Endothelial cell of umbilical vein (primary cell): ENCODE data around the gene CEP170. TPM values are rescaled to one million over a fixed set of nuclear protein-coding genes. Genes with fewer than 3 reads are reported as not detected.

Experiments
- BruUV-seq: library from RNA; stranded (reverse); fragments of 400-500 nt; replicated peaks from 2 replicates; lab custom pipeline; 2021; lab: Mats Ljungman, UMichigan
- CTCF ChIA-PET: fragments of 300-600, 350-600 bp; sonication (Branson Sonifier 250); formaldehyde crosslinking; loops from one replicate; lab custom pipeline; 2021; ENCODE audit warnings: antibody characterized with exemption, inconsistent platforms; lab: Charles Lee
- POLR2A ChIA-PET: fragments of 300-600, 350-600 bp; sonication (Branson Sonifier 250); formaldehyde crosslinking; loops from one replicate; lab custom pipeline; 2021; ENCODE audit warnings: antibody characterized with exemption, inconsistent platforms; lab: Charles Lee
- DNase-seq: peaks from one replicate; pipeline ENCODE4 v3.0.0-alpha.2; 2011; ENCODE audit warnings: low read depth, low spot score
- FAIRE-seq: peaks from 2 replicates; lab custom pipeline; 2011; peaks lifted over from hg19 to GRCh38; lab: Jason Lieb, UNC
- H2AFZ ChIP-seq: 2 replicates; pipeline ENCODE4 v1.6.0; 2012; ENCODE audit warnings: low read depth, low read length, control low read depth, inconsistent platforms
- H3K27ac ChIP-seq: 2 replicates; pipeline ENCODE4 v1.5.1; 2011; ENCODE audit warnings: low read depth, mild to moderate bottlenecking, control low read depth, low read length, moderate library complexity; ENCODE audit not compliant: insufficient read depth
- H3K27me3 ChIP-seq, 2 experiments: 2 replicates each; pipeline versions ENCODE4 v1.6.0 to v1.6.1; 2011; ENCODE audit warnings: low read length in 2 of 2, mixed read lengths in 1 of 2; ENCODE audit not compliant: control insufficient read depth in 2 of 2, insufficient read depth in 2 of 2
- H3K36me3 ChIP-seq, 2 experiments: 2 replicates in 1 of 2; 3 replicates in 1 of 2; pipeline ENCODE4 v1.5.1; 2011; ENCODE audit warnings: low read length in 2 of 2, mild to moderate bottlenecking in 1 of 2, moderate library complexity in 1 of 2; ENCODE audit not compliant: control insufficient read depth in 2 of 2, insufficient read depth in 2 of 2; ENCODE audit errors: extremely low read depth in 1 of 2
- H3K4me1 ChIP-seq: 3 replicates; pipeline ENCODE4 v1.5.1; 2011; ENCODE audit warnings: mild to moderate bottlenecking, low read length; ENCODE audit not compliant: control insufficient read depth, insufficient read depth; ENCODE audit errors: extremely low read depth
- H3K4me2 ChIP-seq: 2 replicates; pipeline ENCODE4 v1.6.1; 2011; ENCODE audit warnings: low read length, control low read depth, mixed read lengths; ENCODE audit not compliant: insufficient read depth
- H3K4me3 ChIP-seq, 3 experiments: fragments of 200-600 bp in 1 of 3; sonication (generic), shearing (Covaris generic) in 1 of 3; replicated peaks in 1 of 3; 2 replicates each; pipeline ENCODE4 v1.5.1; 2011 to 2016; ENCODE audit warnings: control low read depth in 3 of 3, low read length in 3 of 3, mild to moderate bottlenecking in 2 of 3, inconsistent platforms in 1 of 3, low read depth in 1 of 3, moderate library complexity in 1 of 3; ENCODE audit not compliant: insufficient read depth in 1 of 3
- H3K79me2 ChIP-seq: 2 replicates; pipeline ENCODE4 v1.6.0; 2012; ENCODE audit warnings: low read length, inconsistent platforms; ENCODE audit not compliant: control insufficient read depth, insufficient read depth
- H3K9ac ChIP-seq: replicated peaks from 2 replicates; pipeline ENCODE3; 2011; ENCODE audit warnings: low read length, control low read depth; ENCODE audit not compliant: insufficient read depth; ENCODE audit errors: extremely low read depth
- H3K9me1 ChIP-seq: replicated peaks from 3 replicates; pipeline ENCODE4 v1.6.0; 2011; ENCODE audit warnings: mild to moderate bottlenecking, low read length; ENCODE audit not compliant: control insufficient read depth, insufficient read depth; ENCODE audit errors: extremely low read depth
- H3K9me3 ChIP-seq: replicated peaks from 2 replicates; pipeline ENCODE4 v1.5.1; 2012; ENCODE audit warnings: low read length, inconsistent platforms; ENCODE audit not compliant: control insufficient read depth, insufficient read depth
- H4K20me1 ChIP-seq: replicated peaks from 2 replicates; pipeline ENCODE3; 2011; ENCODE audit warnings: mild to moderate bottlenecking, low read length; ENCODE audit not compliant: control insufficient read depth, insufficient read depth; ENCODE audit errors: extremely low read depth
- EZH2 ChIP-seq: IDR thresholded peaks from 2 replicates; pipeline ENCODE4 v1.6.1; 2012; ENCODE audit warnings: borderline replicate concordance, low read depth, mild to moderate bottlenecking, moderate library complexity, low read length, inconsistent platforms; ENCODE audit not compliant: severe bottlenecking
- FOS ChIP-seq: IDR thresholded peaks from 2 replicates; pipeline ENCODE4 v1.6.1; 2011; ENCODE audit warnings: mild to moderate bottlenecking, low read length, moderate library complexity, borderline replicate concordance; ENCODE audit not compliant: insufficient read depth
- GATA2 ChIP-seq: IDR thresholded peaks from 2 replicates; pipeline ENCODE4 v1.7.0; 2011; ENCODE audit warnings: low read depth, mild to moderate bottlenecking, moderate library complexity, mixed read lengths, low read length; ENCODE audit not compliant: insufficient read length, insufficient read depth
- JUN ChIP-seq: IDR thresholded peaks from 2 replicates; pipeline ENCODE4 v1.6.1; 2011; ENCODE audit warnings: borderline replicate concordance, low read depth; ENCODE audit not compliant: insufficient read length, insufficient read depth
- MYC ChIP-seq: IDR thresholded peaks from one replicate; pipeline ENCODE4 v1.6.1; 2011; ENCODE audit warnings: mild to moderate bottlenecking, low read depth, low read length
- POLR2A ChIP-seq: IDR thresholded peaks from 2 replicates; pipeline ENCODE4 v1.6.1; 2012; ENCODE audit warnings: low read depth, mild to moderate bottlenecking, control low read depth, low read length
- POLR2AphosphoS5 ChIP-seq: IDR thresholded peaks from 2 replicates; pipeline ENCODE4 v1.6.1; 2012; ENCODE audit warnings: low read depth, mild to moderate bottlenecking, control low read depth, low read length, moderate library complexity; ENCODE audit not compliant: insufficient read depth
- dilution Hi-C: fragments of 300-500 bp; cut with MboI; formaldehyde crosslinking; loops from one replicate; pipeline ENCODE4 v1.15.0; 2019; ENCODE audit warnings: low sequenced_read_pairs; ENCODE audit not compliant: extremely low pct_ligation_motif_present
- intact Hi-C: fragments of 100-400 bp; cut with micrococcal nuclease; formaldehyde crosslinking; loops from one replicate; pipeline ENCODE4 v1.10.0; 2022
- polyA plus RNA-seq, 4 experiments: library from polyadenylated mRNA; depleted of rRNA in 3 of 4; stranded (reverse) in 3 of 4; unstranded in 1 of 4; fragments of >200 nt; gene quantifications; 2 replicates each; pipeline versions ENCODE4 v1.2.1 to v1.2.3, GENCODE V29; 2011 to 2012; ENCODE audit warnings: missing spikeins in 1 of 4
- total RNA-seq: library from RNA; stranded (reverse); gene quantifications from 2 replicates; pipeline ENCODE4 v1.2.3, GENCODE V29; 2021
- TF ChIP-seq, protein P1 (sequence below), 2 donors: IDR thresholded peaks; 1 replicate in 1 of 2; 2 replicates in 1 of 2; pipeline ENCODE4 v1.5.1; 2011; ENCODE audit warnings: low read length in 2 of 2, mild to moderate bottlenecking in 2 of 2, moderate library complexity in 2 of 2, control low read depth in 1 of 2, inconsistent platforms in 1 of 2, low read depth in 1 of 2; ENCODE audit not compliant: insufficient read depth in 1 of 2; ENCODE audit errors: extremely low read depth in 1 of 2
- TF ChIP-seq, protein P2 (sequence below): IDR thresholded peaks from 2 replicates; pipeline ENCODE4 v1.6.1; 2011; ENCODE audit not compliant: insufficient read depth, insufficient read length

CEP170 gene
- total and polyA plus RNA-seq, 2 donors (not counting 3 experiments of a cell fraction or from before 2014, with no cell fraction given) = 49.6 to 225 TPM

DNA sequence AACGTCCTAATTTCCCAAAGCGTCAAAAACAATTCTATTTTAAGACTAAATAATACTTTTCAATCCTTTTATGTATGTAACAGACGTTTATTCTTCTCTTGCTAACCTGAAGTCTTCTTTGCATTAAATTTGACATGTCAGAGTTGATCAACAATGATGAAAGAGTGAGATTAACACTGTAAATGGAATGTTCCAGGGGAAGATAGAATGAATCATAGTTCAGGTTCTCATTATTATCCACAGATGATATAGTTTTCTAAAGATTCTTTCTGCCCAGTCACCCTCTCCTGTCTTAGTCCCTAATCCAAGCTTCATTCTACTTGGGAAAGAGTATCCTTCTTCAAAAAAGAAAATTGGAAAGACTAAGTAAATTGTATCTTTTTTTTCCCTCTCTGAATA, 39.6 kb upstream of the CEP170 start:
- H3K9me1 ChIP-seq = no peaks in the 10 kb centered on the region
- no peaks in the 10 kb centered on the region for H4K20me1 ChIP-seq
- H3K4me3 ChIP-seq = no peak overlapping the region
- peak; percentile 43 for DNase-seq
- H3K9ac ChIP-seq = peak overlapping the region; percentile 68
- BruUV-seq = no TSS peak
- H3K27me3 ChIP-seq = no peaks in the 10 kb centered on the region
- CTCF ChIA-PET = interaction anchor here (1.3 kb wide), 2 partner anchors 10 to 44 kb away, joined by 3 to 4 read pairs; no protein-coding TSS in a partner anchor
- dilution Hi-C loops (no loop called here), intact Hi-C loops (no loop called here)
- peak overlapping the region; percentile 81 for H3K27ac ChIP-seq
- no peak overlapping the region for H2AFZ ChIP-seq
- POLR2A ChIA-PET = no interaction called here
- no peak for FAIRE-seq
- H3K9me3 ChIP-seq = no peaks in the 10 kb centered on the region
- peaks cover 24% of the 10 kb centered on the region for H3K79me2 ChIP-seq
- H3K4me2 ChIP-seq = peak overlapping the region; percentile 10
- peaks cover 34% of the 10 kb centered on the region for H3K4me1 ChIP-seq
- TF ChIP-seq EZH2 (no peak), FOS (peak; percentile 15)
- peaks cover 0 to 5% of the 10 kb centered on the region in 2 experiments for H3K36me3 ChIP-seq

DNA sequence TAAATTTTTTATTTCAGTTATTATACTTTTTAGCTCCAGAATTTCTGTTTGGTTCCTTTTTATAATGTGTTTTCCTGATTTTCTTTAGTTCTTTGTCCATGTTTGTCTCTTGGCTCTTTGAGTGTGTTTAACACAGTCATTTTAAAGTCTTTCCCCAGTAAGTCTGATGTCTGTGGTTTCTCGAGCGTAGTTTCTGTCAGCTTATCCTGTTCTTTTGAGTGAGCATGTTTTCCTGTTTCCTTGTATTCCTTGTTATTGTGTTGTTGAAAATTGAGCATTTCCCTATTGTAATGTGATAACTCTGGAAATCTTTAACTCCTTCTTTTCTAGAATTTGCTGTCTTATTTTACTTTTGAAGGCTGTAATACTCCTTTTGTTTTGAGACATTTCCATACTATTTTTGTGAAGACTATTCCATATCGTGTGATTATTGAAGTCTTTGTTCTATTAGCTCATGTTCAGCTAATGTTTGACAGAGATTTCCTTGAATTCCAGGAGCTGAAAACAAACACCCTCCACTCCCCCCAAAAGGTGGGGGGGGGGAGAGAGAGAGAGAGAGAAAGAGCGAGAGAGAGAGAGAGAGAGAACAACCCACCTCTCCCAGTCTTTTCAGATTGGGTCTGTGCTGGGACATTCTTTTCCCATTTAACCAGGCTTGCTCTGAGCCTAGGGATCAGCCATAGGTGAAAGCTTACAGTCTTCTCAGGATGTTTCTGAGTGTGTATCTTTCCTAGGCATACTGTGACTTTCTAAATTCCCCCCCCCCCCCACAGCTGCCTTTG, 39.1 kb upstream of the CEP170 start:
- no peak overlapping the region for H2AFZ ChIP-seq
- no peaks in the 10 kb centered on the region for H4K20me1 ChIP-seq
- POLR2A ChIA-PET = no interaction called here
- peaks cover 34% of the 10 kb centered on the region for H3K4me1 ChIP-seq
- dilution Hi-C loops (no loop called here), intact Hi-C loops (no loop called here)
- H3K79me2 ChIP-seq = peaks cover 28% of the 10 kb centered on the region
- H3K4me3 ChIP-seq = peak overlapping the region in 1 of 3 experiments; percentile 30
- H3K9me3 ChIP-seq = no peaks in the 10 kb centered on the region
- peak; percentile 59 for DNase-seq
- TF ChIP-seq, protein P1, sequence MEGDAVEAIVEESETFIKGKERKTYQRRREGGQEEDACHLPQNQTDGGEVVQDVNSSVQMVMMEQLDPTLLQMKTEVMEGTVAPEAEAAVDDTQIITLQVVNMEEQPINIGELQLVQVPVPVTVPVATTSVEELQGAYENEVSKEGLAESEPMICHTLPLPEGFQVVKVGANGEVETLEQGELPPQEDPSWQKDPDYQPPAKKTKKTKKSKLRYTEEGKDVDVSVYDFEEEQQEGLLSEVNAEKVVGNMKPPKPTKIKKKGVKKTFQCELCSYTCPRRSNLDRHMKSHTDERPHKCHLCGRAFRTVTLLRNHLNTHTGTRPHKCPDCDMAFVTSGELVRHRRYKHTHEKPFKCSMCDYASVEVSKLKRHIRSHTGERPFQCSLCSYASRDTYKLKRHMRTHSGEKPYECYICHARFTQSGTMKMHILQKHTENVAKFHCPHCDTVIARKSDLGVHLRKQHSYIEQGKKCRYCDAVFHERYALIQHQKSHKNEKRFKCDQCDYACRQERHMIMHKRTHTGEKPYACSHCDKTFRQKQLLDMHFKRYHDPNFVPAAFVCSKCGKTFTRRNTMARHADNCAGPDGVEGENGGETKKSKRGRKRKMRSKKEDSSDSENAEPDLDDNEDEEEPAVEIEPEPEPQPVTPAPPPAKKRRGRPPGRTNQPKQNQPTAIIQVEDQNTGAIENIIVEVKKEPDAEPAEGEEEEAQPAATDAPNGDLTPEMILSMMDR (IDR thresholded peaks at IDR 0.05; ENCODE audit: extremely low read depth in 1 of 2, insufficient read depth in 1 of 2, low read depth in 1 of 2, low read length in 2 of 2) = no peak
- TF ChIP-seq POLR2AphosphoS5 = no peak
- no peak for TF ChIP-seq POLR2A
- TF ChIP-seq, protein P2, sequence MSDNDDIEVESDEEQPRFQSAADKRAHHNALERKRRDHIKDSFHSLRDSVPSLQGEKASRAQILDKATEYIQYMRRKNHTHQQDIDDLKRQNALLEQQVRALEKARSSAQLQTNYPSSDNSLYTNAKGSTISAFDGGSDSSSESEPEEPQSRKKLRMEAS = no peak
- TF ChIP-seq JUN = no peak
- no peak for TF ChIP-seq FOS
- no peak for TF ChIP-seq GATA2
- no peak for TF ChIP-seq EZH2
- TF ChIP-seq MYC = no peak
- peak overlapping the region; percentile 81 for H3K27ac ChIP-seq
- H3K4me2 ChIP-seq = peak overlapping the region; percentile 56
- peak overlapping the region; percentile 68 for H3K9ac ChIP-seq
- CTCF ChIA-PET = interaction anchor here (1.3 kb wide), 2 partner anchors 9 to 43 kb away, joined by 3 to 4 read pairs; no protein-coding TSS in a partner anchor
- no peaks in the 10 kb centered on the region for H3K9me1 ChIP-seq
- TSS peak; percentile 88 for BruUV-seq
- H3K36me3 ChIP-seq = peaks cover 0 to 5% of the 10 kb centered on the region in 2 experiments
- no peaks in the 10 kb centered on the region for H3K27me3 ChIP-seq
- peak; percentile 24 for FAIRE-seq
